ENCODE results near the gene TMEM184A.

The TMEM184A gene

DNA sequence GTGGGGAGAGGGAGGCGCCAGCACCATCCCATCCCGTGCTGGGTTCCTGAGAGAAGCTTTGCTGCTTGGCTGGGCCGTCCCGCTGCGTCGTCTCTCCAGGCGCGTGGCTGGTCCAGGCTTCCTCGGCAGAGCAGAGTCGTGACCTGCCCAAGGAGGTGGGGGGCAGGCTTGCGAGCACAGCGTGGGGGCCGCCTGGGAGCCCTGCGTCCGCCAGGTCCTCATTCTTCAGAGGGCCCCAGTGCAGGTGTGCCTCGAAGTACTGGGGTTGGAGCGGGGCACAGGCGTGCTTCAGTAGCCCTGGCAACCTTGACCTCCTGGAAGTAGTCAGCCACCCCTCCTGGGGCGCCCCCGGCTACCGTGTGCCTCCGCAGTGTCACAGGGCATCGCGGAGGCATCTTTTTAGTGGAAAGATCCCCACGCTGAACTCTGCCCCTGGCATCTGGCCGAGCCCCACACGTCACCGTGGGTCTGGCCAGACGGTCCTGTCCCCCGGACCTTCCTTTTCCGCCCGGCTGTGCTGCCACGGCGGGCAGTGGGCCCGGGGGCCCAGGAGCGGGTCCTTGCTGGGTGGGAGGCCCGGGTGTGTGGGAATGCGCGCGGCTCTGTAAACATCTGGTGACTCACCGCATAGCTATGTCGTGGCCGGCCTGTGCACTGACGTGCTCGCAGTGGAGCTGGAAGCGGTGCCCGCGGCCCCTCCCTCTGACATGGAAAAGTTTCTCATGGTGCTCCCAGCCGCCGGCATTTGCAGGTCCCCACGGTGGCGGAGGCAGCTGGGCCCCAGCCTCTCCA is 19.1 kb downstream of the TMEM184A start:
- in situ Hi-C loops (cut with HindIII; ENCODE audit: low pct_ligation_motif_present, low pct_unique_long_range_greater_than_20kb, low sequenced_read_pairs), result no loop called here
- peak; percentile 100 for DNase-seq

DNA sequence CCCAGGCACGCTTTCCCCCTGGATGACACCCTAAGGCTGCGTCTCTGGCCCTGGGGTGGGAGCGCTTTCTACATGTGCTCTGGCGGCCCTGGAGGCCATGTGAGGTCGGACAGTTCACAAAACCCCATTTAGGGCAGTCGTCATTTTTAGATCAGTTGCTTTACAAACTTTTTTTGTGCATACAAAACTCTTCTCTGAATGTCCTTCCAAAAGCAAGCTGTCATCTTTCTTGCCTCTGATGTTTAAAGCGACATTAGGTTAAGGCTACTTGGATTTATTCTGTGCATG is 19.6 kb downstream of the TMEM184A start:
- DNase-seq, result no peak
- in situ Hi-C loops (cut with HindIII; ENCODE audit: low pct_ligation_motif_present, low pct_unique_long_range_greater_than_20kb, low sequenced_read_pairs), result no loop called here

GRCh38 chr7:1535701-1536454 is 20.1 kb downstream of the TMEM184A start:
- in situ Hi-C loops (cut with HindIII; ENCODE audit: low pct_ligation_motif_present, low pct_unique_long_range_greater_than_20kb, low sequenced_read_pairs), result no loop called here
- no peak for DNase-seq

- in situ Hi-C loops (cut with HindIII; ENCODE audit: low pct_ligation_motif_present, low pct_unique_long_range_greater_than_20kb, low sequenced_read_pairs), result no loop called here
- DNase-seq, result no peak
Measured at GRCh38 chr7:1535100-1535458, 20.9 kb downstream of the TMEM184A start.

DNA sequence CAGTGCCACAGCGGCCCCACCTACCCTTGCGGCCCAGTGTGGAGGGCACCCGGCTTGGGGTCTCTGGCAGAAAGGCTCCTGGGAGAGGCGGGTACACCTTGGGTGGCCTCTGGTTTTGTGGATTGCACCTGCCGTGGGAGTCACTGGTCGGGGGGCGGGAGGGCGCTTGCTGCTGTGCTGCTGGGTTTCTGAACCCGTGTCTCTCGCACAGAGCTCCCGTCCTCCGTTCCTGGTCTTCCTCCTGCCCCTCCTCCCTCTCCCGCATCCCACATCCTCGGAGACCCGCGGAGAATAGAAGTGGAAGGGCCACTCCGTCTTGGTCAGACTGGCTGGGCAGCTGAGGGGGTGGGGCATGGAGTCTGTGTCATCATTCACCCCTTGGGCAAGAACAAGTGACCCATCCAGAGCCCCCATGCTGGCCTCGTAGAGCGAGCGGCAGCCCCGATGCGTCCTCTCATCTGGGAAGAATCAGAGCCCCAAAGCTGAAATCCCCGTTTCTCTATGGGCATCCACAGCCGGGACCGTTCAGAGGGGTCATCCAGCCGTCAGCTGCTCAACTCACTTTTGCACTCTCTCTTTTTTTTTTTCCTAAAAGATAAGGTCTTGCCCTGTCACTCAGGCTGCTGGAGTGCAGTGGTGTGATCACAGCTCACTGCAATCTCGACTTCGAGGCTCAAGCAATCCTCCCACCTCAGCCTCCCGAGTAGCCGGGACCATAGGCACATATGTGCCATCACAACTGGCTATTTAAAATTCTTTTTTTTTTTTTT is 21.5 kb downstream of the TMEM184A start:
- no peak for DNase-seq
- in situ Hi-C loops (cut with HindIII; ENCODE audit: low pct_ligation_motif_present, low pct_unique_long_range_greater_than_20kb, low sequenced_read_pairs), result no loop called here

GRCh38 chr7:1533547-1534329 is 22.3 kb downstream of the TMEM184A start:
- peak; percentile 85 for DNase-seq
- in situ Hi-C loops (cut with HindIII; ENCODE audit: low pct_ligation_motif_present, low pct_unique_long_range_greater_than_20kb, low sequenced_read_pairs), result no loop called here

- in situ Hi-C loops (cut with HindIII; ENCODE audit: low pct_ligation_motif_present, low pct_unique_long_range_greater_than_20kb, low sequenced_read_pairs), result no loop called here
Measured at GRCh38 chr7:1533255-1533546, 22.8 kb downstream of the TMEM184A start.

GRCh38 chr7:1532456-1533254 is 23.4 kb downstream of the TMEM184A start:
- in situ Hi-C loops (cut with HindIII; ENCODE audit: low pct_ligation_motif_present, low pct_unique_long_range_greater_than_20kb, low sequenced_read_pairs), result no loop called here
- DNase-seq, result peak; percentile 86

More at GRCh38 chr7:1533255-1533546, 22.8 kb downstream of the TMEM184A start:
- DNase-seq, result no peak

GRCh38 chr7:1531979-1532455 is 24.0 kb downstream of the TMEM184A start:
- DNase-seq, result no peak
- in situ Hi-C loops (cut with HindIII; ENCODE audit: low pct_ligation_motif_present, low pct_unique_long_range_greater_than_20kb, low sequenced_read_pairs), result no loop called here

DNA sequence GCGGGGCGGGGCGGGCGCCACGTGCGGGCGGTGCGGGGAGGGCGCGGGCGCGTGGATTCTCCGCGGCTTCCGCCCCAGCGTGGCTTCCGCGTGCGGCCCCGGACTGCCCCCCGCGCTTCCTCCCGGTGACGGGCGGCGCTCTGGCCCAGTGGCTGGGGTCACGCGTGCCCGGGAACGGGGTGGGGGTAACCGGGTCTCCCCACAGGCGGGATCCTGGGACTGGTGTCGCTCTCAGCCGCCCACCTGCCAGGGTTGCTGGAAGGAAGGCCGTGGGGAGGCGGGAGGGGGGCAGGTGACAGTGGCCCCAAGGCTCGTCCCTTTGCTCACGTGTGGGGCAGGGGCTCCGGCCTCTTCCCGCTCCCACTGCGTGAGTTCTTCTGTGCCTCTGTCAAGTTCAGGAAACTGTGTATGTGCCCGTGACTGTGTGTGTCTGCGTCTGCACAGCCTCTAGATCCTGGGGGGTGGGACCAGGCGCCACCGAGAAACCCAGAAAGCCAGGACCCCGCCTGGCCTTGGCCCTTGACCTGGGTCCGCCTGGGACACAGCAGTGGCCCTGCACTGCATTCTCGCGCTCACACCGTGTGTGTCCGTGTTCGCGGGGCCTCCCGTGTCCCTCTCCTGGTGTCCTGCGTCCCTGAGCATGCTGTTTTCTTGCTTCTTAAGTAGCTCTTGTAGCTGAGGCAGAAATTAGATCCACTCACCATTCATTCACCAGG is 24.6 kb downstream of the TMEM184A start:
- in situ Hi-C loops (cut with HindIII; ENCODE audit: low pct_ligation_motif_present, low pct_unique_long_range_greater_than_20kb, low sequenced_read_pairs), result no loop called here
- peak; percentile 56 for DNase-seq

DNA sequence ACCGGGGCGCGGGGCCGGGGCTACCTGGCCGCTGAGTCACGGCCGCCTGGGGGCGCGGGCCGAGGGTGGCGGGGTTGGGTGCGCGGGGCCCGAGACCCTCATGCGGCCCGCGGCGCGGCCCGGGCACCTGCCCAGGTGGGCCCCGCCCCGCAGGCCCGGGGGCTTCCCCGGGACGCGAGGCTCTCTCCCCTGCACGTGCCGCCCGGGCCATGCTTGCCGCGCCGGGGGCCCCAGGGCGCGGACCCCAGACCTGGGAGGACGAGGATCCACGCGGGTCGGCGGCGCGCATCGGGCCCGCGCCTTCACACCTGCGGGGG is 25.1 kb downstream of the TMEM184A start:
- in situ Hi-C loops (cut with HindIII; ENCODE audit: low pct_ligation_motif_present, low pct_unique_long_range_greater_than_20kb, low sequenced_read_pairs), result no loop called here
- no peak for DNase-seq

DNA sequence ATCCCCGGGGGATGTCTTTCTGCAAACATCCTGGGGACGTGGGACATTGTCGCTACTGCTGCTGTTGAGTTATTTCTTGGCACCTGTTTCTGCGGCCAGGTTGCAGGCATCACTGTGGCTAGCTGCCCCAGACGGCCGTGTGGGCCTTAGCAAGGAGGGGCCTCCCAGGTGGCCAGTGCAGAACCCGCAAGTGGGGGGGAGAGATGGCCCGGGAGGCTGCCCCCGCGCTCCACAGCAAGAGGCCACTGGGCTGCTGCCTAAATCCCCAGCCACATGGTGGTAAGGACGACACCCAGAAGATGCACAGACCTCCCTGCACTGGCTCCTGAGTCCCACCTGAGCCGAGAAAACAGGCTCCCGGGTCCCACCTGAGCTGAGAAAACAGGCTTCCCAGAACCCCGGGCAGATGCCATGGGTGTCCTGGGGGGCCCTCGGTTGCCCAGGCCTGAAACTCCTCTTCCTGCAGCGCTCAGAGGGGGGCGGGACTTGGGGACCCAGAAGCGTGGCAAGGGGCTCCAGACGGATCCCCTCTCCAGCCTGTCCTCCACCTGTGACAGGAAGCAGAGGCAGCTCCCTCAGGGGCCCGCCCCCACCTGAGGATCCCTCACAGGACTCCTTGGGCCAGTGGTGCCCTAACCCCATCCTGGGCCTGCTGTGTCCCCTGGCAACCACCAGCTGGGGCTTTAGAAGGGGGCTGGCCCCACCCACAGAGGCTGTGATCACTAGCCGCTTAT is 26.5 kb downstream of the TMEM184A start:
- DNase-seq, result no peak
- in situ Hi-C loops (cut with HindIII; ENCODE audit: low pct_ligation_motif_present, low pct_unique_long_range_greater_than_20kb, low sequenced_read_pairs), result no loop called here

- in situ Hi-C loops (cut with HindIII; ENCODE audit: low pct_ligation_motif_present, low pct_unique_long_range_greater_than_20kb, low sequenced_read_pairs), result no loop called here
- peak; percentile 75 for DNase-seq
Measured at GRCh38 chr7:1526271-1526754, 29.7 kb downstream of the TMEM184A start.

DNA sequence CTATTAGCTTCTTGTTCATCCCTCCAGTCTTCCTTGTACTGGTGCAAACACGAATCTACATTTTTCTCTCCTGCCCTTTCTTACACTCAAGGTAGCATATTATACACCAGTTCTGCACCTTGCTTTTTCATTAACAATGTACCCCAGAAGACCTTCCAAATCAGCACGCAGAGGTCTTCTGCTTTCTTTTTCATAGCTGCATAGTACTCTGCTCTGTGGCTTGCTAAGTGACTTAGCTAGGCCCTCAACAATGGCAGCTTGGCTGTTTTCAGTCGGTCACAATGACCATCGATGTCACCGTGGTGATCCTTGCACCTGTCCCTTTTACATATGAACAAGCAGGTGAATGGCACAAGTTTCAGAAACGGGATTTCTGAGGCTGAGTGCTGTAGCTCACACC is 30.6 kb downstream of the TMEM184A start:
- DNase-seq, result no peak
- in situ Hi-C loops (cut with HindIII; ENCODE audit: low pct_ligation_motif_present, low pct_unique_long_range_greater_than_20kb, low sequenced_read_pairs), result no loop called here

- DNase-seq, result no peak
- in situ Hi-C loops (cut with HindIII; ENCODE audit: low pct_ligation_motif_present, low pct_unique_long_range_greater_than_20kb, low sequenced_read_pairs), result no loop called here
Measured at GRCh38 chr7:1523844-1524243, 32.2 kb downstream of the TMEM184A start.

GRCh38 chr7:1523208-1523607 is 32.8 kb downstream of the TMEM184A start:
- DNase-seq, result no peak
- in situ Hi-C loops (cut with HindIII; ENCODE audit: low pct_ligation_motif_present, low pct_unique_long_range_greater_than_20kb, low sequenced_read_pairs), result no loop called here

GRCh38 chr7:1521456-1521855 is 34.5 kb downstream of the TMEM184A start:
- DNase-seq, result no peak
- in situ Hi-C loops (cut with HindIII; ENCODE audit: low pct_ligation_motif_present, low pct_unique_long_range_greater_than_20kb, low sequenced_read_pairs), result no loop called here

Measured in ACHN (cell line).